Stimulated activated CD4-positive, alpha-beta T cell treated with anti-CD3 and anti-CD28 coated beads, Interleukin-1b, Interleukin-23, amount 100 ng/mL, for 48 hours (primary cell): ENCODE measurements around the gene MAPK7.
"Not testable (repeated sequence)": the region's sequence is repeated elsewhere in the genome, so short reads cannot be mapped to it uniquely, and the experiment has no call there.

Source experiments
- DNase-seq: peaks from one replicate; pipeline ENCODE4 v3.0.0-alpha.2; 2020

The MAPK7 gene

DNA sequence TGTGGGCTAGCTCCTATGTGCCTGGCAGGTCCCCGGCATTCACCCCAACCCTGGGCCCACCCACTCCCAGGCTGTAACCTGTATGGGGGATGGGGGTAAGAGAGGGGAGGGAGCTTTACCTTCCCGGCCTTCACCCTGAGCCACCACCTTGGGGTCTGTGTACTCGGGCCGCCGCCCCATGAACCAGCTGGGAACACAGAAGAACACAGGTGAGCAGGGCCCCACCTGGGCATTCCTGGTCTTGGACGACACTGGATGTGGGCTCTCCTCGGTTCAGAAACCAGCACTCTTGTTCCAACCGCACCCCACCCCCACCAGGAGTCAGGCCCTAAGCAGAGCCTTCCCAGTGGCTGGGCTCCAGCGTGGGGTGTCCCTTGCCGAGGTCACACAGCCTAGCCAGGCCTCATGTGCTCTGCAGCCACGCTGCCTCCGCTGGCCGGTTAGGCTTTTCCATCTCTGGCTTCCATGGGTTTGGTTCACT, 34.6 kb upstream of the MAPK7 start:
- no peak for DNase-seq

DNA sequence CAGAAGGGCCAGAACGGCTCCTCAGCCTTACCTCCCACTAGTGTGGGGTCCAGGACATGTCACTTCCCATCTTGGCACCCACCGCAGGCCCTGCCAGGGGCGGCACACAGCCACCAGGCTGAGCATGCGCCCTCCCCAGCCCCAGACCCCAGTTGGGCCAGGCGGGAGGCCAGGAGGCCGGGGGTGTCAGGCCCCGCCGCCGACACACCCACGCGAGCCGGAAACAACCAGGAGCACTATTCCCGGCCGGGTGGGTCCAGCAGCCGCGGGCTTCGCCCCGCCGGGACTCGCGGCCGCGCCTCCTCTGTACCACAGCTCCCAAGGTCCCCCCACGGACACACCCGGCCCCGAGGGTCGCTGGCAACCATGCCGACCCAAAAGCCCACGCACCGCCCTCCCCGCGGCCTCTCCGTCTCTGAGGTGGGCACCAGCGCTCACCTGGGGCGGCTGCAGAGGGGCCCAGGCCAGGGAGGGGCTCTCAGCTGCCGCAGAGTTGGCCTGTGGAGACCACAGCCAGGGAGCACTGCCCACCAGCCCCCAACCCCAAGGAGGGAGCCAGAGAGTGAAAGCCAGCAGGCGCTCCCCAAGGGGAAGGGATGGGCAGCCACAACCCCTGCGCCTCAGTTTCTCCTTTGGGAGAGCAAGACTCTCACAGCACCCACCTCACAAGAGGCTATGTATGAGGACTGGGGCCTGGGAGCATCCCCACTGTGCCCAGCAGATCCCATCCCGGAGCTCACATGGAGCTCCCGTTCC, 33.8 kb upstream of the MAPK7 start:
- no peak for DNase-seq

DNA sequence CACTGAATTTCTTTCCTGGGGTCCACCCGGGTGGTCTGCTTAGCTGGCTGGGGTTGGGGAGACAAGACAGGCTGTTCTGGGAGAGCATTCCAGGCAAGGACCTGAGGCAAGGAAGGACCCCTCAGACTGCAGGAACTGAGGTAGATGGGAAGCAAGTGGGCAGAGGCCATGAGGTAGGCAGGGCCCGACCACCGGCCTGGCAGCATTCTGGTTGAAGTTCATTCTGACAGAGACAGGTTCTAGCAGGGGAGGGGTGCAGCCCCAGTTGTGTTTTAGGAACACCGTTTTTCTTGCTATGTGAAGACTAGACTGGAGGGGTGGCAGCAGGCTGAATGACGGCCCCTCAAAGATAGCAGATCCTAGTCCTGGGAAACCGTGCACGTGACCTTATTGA, 33.2 kb upstream of the MAPK7 start:
- no peak for DNase-seq

DNA sequence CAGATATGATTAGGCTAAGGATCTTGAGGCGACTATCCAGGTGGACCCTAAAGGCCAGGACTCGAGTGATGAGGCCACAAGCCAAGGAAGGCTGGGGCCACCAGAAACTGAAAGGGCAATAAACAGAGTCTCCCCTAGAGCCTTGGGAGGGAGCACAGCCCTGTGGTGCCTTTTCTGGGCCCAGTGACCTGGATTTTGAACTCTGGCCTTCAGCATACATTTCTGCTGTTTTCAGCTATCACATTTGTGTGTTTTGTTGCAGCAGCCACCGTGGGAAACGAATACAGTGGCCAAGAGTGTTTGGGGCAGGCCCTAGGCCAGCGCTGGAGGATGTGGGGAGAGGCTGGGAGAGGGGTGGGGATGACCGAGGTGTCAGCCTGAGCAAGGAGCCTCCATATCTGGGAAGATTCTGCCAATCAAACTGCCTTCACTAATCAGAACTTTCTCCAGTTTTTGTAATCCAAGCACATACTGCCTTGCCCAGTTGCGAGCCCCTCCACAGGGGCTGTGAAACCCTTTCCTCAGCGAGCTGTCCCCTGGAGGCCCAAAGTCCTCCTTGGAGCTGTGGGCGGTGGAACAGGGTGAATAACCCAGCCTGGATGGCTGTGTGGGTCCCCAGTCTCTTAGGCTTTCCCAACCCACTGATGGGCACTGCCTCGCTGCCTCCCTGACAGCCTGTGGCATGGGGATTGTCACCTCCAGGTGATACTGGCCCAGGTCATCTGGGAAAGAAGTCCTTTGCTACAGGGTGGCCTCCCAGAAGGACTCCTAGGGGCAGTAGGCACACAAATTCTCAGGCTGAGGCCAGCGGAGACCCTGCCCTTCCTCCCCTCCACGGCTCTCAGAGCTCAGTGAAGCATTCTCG, 32.6 kb upstream of the MAPK7 start:
- no peak for DNase-seq

DNA sequence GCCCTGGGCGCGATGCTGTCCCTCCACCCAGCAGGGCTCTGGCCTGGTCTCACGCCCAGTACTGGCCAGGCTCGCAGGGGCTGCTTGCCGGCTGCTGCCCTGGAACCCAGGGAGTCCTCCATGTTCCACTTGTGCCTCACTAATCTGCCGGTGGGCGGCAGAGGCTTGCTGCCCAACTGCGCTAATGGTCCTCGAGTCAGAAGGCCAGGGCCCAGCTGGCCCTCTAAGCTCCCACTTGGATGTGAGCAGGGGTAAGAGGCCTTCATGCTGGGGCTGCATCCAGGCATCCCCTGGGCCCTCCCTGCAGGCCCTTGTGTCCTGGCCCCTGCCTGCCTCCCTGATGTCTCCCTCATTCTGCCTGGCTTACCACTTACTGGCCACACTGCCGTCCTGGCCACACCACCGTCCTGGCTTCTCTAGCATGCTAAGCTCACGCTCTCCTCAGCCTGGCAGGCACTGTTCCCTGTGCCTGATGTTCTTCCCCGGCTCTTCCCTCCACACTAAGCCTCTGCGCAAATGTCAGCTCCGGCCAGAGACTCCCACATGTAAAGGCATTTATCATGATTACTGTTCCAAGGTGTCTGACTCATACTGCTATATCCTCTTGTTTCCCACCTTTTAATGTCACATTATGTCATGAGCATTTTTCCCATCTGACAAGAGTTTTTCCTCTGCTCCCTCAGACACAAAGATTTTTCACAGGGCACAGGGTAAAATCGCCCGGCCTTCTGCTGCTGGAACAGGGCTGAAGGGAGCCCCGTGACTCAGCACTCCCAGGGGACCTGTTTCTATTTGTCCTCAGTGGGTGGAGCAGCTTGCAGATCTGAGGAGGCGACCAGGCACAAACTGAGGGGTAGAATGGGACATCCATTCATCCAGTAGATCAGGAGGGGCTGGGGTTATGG, 31.7 kb upstream of the MAPK7 start:
- DNase-seq, result no peak

DNA sequence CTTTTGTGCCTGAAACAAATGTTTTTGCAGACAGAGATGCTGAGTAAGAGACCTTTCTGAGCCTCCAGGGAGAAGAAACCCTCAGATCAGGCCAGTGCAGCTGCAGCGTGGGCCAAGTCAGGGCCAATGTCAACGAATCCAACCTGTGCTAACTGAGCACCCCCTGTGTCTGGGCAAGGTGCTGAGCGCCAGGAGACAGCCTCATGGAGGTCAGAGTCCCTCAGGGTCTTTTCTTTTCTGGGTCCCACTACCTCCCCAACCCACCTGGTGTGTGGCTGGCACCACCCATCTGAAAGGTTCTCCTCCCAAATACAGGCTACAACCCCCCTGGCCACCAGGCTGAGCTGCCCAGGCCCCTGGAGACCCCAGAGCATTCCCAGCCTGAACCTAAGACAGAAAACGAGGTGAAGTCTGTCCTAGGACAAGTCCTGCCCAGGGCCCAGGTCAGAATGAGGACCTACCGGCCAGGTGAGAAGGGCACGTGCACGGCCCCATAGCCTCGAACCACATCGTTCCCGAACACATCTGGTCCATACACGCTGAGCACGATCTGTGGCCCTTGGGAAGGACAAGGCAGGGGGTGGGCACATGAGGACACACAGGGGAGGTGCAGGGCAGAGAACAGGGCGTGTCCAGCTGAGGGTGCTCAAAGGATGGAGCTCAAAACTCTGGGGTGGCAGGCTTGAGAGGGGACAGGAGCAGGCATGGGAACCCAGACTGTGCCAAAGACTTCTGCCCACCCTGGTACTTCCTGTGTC, 30.8 kb upstream of the MAPK7 start:
- no peak for DNase-seq

DNA sequence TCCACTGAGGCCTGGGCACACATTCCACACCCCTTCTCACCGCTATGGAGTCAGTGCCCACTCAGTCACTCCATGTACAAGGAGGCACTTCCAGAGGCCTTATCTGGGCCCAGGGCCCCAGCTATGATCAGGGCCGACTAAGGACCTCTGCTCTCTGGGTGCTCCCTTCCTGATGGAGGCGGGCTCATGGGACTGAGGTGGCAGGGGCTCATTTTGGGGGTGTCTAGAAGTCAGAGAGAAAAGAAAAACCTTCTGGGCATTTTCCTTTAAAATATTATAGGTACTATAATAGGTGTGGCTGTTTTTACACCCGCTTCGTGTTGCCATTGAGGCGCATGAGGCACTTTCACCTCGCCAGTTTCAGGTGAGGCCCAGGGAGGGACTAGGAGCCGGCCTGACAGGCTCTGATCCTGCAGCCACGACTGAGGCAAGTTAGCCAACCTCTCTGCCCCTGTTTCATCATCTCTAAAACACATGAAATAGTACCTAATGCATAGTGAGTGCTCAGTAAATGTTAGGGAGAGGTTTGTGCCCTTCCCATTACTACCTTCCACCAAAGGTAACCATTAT, 30.1 kb upstream of the MAPK7 start:
- DNase-seq, result no peak

DNA sequence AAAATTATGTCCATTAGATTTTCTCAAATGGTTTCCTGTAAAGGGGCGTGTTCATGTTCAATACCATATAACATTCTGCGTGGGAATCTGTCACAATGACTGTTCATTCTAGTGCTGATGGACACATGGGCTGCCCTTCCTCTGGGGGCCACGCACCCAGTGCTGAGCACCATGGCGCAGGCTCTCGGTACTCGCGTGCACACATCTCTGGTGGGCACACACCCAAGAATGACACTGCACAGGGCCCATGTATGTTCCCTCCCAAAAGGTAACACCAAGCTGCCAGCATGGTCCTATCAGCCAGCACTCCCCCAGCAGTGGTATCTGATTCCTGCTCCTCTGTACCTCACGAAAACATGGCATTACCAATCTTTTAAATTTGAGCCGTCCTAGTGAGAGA, 29.5 kb upstream of the MAPK7 start:
- no peak for DNase-seq

DNA sequence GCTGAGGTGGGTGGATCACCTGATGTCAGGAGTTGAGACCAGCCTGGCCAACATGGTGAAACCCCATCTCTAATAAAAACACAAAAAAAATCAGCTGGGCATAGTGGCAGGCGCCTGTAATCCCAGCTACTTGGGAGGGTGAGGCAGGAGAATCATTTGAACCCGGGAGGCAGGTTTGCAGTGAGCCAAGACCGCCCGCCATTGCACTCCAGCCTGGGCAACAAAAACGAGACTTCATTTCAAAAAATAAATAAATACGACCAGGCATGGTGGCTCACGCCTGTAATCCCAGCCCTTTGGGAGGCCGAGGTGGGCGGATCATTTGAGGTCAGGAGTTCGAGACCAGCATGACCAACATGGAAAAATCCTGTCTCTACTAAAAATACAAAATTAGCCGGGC, 24.9 kb upstream of the MAPK7 start:
- not testable (repeated sequence) for DNase-seq

DNA sequence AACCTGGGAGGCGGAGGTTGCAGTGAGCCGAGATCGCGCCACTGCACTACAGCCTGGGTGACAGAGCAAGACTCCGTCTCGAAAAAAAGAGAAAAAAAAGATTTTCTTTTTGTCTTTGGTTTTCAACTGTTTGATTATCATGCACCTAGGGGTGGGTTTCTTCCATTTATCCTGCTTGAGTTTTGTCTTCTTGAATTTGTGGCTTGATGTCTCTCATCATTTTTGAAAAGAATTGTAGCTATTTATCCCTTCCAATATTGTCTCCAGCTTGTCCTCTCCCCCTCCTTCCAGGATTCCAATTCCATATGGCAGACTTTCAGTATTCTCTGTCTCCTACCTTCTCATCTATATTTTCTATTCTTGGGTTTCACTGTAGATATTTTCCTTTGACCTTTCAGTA, 23.6 kb upstream of the MAPK7 start:
- no peak for DNase-seq

DNA sequence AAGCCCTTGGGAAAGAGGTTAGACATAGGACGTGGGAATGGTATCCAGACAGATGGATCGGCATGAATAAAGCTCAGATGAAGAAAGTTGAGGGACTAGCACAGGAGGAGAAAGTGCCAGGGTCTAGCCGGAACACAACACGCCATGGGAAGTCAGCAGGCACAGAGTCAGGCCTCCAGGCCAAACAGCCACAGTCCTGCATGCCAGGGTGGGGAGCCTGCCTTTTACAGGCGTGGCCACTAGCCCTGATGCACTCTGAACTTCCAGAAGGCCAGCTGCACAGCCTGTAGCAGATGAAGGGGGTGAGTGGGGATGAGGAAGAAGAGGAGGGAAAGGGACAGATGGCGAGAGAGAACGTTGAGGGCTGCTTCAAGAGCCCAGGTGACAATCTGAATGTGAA, 20.9 kb upstream of the MAPK7 start:
- no peak for DNase-seq

DNA sequence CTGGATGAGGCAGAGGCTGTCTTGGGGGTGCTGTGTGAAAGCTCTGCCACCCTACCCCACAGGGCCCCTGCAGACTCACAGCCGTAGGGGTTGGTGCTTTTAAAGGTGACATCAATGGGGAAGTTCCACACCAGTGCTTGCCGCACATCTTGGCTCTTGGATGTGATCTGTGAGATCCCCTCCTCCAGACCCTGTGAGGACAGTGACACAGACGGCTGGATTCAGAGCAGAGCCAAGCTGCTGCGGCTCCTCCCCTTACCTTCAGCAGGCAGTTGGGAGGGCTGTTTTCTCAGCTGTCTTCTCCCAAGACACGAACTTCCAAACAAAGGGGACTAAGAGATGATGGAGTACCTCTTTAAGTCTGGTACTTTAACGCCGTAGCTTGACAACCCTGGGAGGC, 20.5 kb upstream of the MAPK7 start:
- no peak for DNase-seq

DNA sequence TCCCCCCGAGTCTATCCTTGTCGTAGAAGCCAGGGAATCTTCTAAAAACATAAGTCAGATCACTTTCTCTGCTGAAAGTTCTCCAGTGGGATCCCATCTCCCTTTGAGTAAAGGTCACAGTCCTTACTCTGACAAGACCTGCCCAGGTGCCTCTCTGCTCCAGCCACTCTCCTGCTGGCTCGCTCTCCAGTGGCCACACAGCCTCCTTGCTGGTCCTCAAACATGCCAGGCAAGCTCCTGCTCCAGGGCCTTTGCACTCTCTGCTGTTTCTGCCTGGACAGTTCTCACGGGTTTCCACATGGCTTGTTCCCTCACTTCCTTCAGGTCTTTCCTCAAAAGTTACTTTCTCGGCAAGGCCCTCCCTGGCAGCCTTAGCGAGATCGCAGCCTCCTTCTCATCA, 19.1 kb upstream of the MAPK7 start:
- no peak for DNase-seq

DNA sequence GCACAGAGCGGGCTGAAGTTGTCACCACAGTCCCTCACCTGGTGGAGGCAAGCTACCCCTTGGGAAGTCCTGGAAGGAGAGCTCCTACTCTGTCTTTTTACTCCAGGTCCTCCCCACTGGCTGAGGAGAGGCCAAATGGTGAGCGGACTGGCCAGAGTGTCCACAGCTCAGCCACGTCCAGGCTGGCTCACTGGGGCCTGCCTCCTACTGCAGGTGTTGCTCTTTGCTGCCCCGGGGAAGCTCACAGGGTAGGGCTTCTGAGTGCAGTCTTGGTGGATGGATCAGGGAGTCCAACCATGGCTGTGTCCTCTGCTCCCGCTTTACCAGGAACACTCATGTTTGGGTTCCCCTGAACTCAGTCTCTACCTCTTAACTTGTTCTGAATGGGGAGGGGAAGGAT, 18.4 kb upstream of the MAPK7 start:
- DNase-seq, result no peak

DNA sequence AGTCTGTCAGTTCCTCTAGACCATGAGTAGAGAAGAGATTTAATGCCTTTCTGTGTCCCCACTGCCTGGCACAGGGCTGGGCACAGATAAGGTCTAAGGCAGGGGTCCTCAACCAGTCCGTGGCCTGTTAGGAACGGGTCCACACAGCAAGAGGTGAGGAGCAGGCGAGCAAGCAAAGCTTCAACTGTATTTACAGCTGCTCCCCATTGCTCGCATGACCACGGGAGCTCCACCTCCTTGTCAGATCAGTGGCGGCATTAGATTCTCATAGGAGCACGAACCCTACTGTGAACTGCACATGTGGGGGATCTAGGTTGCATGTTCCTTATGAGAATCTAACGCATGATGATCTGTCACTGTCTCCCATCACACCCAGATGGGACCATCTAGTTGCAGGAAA, 17.5 kb upstream of the MAPK7 start:
- no peak for DNase-seq

DNA sequence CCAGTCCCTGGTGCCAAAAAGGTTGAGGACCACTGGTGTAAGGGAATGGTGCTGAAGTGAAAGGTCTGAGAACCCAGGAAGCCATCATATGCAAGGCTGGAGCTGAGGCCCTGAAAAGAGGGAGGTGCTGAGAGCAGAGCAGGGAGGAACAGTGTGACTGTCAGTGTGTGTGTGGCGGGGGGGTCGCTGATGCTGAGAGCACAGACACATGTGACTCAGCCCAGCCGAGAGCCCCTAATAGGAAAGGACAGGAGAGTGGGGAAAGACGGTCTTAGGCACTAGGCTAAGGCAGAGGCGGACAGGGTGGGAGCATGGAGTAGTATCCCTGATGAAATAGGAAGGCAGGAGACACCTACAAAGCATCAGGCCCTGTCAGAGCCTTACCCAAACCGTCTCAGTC, 17.0 kb upstream of the MAPK7 start:
- no peak for DNase-seq

DNA sequence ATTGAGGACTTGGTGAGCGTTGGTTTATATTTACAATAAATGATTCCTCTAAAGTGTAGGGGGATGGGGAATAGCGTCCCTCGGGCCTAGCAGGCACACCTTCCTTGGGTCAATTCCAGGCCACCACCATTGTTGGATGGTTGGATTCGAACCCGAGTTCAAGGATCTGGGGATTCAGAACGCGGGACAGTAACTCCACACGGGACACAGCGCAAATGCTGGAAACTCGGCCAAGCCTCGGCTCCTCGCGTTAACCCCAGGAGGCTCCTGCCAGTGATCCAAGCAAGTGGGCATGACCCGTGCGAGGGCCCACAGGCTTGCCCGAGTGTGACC, 16.4 kb upstream of the MAPK7 start:
- no peak for DNase-seq

DNA sequence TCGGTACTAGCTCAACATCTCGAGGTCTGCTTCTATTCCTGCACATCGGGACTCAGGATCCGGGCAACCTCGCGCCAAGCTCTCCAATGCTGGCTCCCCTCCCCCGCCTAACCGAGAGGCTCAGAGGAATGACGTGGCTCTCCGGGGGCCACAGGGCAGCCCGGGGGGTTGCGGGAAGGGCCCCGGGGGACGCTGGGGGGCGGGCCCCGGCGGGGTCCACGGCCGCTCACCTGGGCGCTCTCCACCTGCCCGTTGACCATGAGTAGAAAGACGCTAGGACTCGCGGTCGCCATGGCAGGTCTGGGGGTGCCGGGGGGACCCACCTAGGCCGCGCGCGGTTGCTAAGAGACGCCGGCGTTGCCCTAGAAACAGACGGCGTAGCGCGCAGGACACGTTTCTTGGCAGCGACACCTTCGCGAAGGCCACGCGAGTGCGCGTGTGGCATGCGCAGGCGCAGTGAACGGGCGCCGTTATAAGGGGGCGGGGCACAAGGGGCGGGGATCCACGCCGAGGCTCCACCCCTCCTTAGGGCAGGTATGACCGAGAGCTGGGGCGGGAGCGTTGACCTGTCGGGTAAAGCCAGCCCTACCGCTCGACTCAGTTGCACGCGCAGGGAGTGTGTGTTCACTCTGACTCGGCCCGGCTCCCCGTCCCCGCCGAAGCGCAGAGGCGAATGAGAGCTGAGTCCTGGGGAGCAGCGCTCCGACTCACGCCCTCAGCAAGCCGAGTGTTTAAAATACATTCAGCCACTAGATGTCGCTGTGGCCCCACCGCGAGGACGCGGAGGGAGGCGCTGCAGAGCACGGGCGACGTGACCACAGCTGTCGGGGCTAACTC, 15.8 kb upstream of the MAPK7 start, which contains the start of gene B9D1:
Gene B9D1, minus strand, starts transcription at position 447 of the 837 bp plus-strand sequence. Its CDS starts 154 bp downstream, at position 293.
- DNase-seq, result peak; percentile 93

DNA sequence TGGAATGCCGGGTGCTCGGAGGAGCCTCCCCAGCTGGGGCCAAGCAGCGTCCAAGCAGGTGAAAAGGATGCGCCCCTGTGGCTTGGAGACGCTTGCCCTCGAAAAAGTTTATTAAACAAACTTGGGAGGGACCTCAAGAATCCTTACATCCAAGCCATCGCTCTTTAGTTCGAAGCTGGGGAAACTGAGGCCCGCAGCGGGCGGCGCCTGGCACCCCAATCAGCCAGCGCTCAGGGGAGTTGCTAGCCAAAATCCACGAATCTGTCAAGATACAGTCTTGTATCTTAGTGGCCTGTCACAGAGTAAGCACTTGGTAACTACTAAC, 15.2 kb upstream of the MAPK7 start:
- DNase-seq, result no peak

DNA sequence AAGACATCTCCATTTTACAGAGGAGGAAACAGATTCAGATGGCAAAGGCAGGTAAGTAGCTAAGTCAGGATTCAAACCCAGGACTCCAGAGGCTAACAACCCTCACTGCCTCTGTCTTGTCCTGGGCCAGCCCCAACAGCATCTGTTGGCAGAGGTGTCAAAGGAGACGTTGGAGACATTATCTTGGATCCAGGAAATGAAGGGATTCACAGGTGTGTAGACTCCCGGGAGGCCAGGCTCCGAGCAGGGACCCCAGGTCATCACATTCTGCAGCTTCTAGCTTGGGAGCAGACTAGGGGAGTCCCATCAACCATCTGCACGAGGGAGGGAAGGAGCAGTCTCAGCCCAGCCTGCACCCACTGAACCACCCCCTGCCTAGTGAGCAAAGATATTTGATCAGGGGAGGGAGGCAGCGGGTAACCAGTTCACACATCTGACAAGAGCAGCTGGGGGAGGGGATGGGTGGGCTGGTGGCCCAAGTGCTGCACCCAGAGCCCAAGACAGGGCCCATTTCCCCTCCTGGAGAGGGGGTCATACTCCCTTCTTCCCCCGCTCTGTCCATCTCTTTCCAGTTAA, 14.8 kb upstream of the MAPK7 start:
- no peak for DNase-seq
